IPS-18a (cell line): ENCODE results near the gene PACRG.

Experiments used
- H3K27ac ChIP-seq: one replicate; pipeline ENCODE4 v1.5.1; 2013; ENCODE audit warnings: low read length
- H3K27me3 ChIP-seq: one replicate; pipeline ENCODE4 v1.6.1; 2013; ENCODE audit warnings: mild to moderate bottlenecking, low read length; ENCODE audit not compliant: control insufficient read depth, insufficient read depth
- H3K36me3 ChIP-seq: one replicate; pipeline ENCODE4 v1.6.1; 2013; ENCODE audit warnings: low read depth, low read length; ENCODE audit not compliant: control insufficient read depth
- H3K4me1 ChIP-seq: one replicate; pipeline ENCODE4 v1.6.1; 2013; ENCODE audit warnings: low read depth, low read length; ENCODE audit not compliant: control insufficient read depth
- H3K4me3 ChIP-seq: one replicate; pipeline ENCODE4 v1.5.1; 2013; ENCODE audit warnings: low read length
- H3K9ac ChIP-seq: one replicate; pipeline ENCODE4 v1.6.1; 2013; ENCODE audit warnings: mild to moderate bottlenecking, low read length, moderate library complexity
- H3K9me3 ChIP-seq: one replicate; pipeline ENCODE4 v1.6.1; 2013; ENCODE audit warnings: low read depth, low read length; ENCODE audit not compliant: control insufficient read depth

Gene PACRG

DNA sequence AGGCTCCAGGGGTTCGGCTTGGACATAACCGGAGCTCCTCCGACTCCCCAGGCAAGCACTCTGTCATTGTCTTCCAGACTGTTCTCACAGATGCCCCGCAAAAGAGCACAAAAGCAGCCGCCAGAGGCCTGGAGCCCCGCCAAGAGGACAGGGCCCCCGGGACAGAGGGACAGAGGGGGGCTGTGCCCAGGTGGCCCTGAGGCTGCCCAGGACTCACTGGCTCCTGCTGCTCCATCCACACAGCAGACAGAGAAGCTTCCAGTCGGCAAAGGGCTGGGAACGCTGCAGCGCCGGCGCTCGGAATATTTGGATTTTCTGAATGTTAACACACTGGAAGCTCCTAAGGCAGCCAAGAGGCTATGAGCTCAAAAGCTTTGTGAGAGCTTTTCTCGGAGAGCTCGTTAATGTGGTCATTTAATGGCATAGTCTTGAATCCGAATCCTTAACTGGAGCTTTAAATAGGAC is 618.8 kb downstream of the PACRG start:
- H3K4me3 ChIP-seq: no peak overlapping the region

DNA sequence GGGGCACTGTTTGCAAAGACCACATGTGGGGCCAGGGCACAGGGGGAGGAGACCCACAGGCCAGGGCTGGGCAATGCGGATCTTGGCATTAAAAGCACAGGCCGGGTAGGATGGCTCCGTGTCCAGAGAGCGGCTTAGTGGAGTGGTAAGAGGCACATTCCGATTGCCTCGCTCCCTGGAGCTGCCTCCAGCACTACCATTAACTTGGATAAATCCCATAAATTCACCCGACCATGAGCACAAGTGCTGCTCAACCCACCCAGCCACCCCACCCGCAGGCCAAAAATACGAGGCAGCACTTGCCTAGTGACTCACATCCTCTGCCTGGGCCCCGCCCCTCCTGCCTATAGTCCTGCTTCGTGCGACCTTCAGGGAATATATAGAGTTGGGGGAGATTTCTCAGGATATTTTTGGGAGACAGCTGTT is 619.3 kb downstream of the PACRG start:
- Histone ChIP-seq H3K4me1 (no peaks in the 10 kb centered on the region), H3K27ac (no peak overlapping the region), H3K9me3 (no peaks in the 10 kb centered on the region), H3K9ac (no peak overlapping the region), H3K27me3 (no peaks in the 10 kb centered on the region), H3K36me3 (no peaks in the 10 kb centered on the region), H3K4me3 (no peak overlapping the region)

More for the DNA sequence above, 618.8 kb downstream of the PACRG start:
- H3K36me3 ChIP-seq: no peaks in the 10 kb centered on the region
- H3K9me3 ChIP-seq: no peaks in the 10 kb centered on the region
- H3K27ac ChIP-seq: no peak overlapping the region
- H3K27me3 ChIP-seq: no peaks in the 10 kb centered on the region
- no peak overlapping the region for H3K9ac ChIP-seq
- no peaks in the 10 kb centered on the region for H3K4me1 ChIP-seq

DNA sequence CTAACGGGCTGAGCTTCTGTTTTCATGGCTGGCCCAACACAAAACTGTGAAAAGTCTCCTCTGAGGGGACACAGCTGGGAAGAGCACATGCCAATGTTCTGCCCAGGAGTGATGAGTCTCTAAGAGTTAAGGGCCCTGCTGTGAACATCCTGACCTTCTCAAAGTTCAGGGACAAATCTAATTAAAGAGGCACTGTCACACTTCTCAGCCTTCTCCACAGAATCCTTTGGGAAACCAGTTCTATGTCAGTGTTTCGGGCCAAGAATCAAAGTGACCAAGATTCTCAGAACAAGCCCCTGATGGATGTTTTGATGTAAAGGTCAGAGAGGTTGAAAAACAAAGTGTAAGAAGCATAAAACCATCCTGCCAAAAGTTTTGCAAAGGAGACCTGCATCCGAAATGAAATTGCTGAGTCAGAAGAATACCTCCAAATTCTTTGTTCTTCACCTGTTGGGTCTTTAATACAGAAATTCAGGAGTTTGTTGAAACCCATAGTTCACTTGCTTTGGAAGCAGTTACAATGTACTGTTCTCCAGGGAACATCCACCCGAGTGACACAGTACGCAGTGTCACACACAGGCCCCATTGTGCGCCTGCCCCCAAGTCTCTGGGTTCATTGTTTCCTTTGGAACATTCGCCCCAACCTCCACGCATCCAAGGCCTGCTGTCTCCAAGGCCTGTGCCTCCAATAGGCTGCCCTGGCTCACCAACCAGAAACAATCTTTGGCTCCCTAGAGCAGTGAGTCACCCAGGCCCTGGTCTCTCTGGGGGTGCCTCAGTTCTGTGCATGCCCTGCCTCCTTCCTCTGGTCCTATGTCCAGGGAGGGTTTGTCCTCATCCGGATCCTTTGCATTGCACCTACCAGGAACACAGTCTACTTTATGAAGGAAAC is 621.3 kb downstream of the PACRG start:
- Histone ChIP-seq H3K4me1 (no peaks in the 10 kb centered on the region), H3K4me3 (no peak overlapping the region), H3K36me3 (no peaks in the 10 kb centered on the region), H3K27ac (no peak overlapping the region), H3K27me3 (no peaks in the 10 kb centered on the region), H3K9ac (no peak overlapping the region), H3K9me3 (no peaks in the 10 kb centered on the region)

DNA sequence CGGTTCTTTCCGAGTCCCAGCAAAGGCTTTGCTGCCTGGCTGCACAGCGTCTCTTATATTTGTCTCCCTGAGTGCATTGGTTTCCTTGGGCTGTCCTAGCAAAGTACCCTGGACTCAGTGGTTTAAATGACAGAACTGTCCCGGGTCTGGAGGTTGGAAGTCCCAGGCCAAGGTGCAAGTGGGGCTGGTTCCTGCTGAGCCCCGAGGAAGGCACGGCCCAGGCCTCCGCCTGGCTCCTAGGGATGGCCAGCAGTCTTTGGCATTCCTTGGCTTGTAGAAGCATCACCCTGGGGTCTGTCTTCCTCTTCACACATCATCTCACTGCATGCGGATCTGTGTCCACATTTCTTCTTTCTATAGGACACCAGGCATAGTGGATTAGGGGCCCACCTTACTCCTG is 621.9 kb downstream of the PACRG start:
- Histone ChIP-seq H3K27me3 (no peaks in the 10 kb centered on the region), H3K36me3 (no peaks in the 10 kb centered on the region), H3K4me3 (no peak overlapping the region), H3K27ac (no peak overlapping the region), H3K9ac (no peak overlapping the region), H3K9me3 (no peaks in the 10 kb centered on the region), H3K4me1 (no peaks in the 10 kb centered on the region)

DNA sequence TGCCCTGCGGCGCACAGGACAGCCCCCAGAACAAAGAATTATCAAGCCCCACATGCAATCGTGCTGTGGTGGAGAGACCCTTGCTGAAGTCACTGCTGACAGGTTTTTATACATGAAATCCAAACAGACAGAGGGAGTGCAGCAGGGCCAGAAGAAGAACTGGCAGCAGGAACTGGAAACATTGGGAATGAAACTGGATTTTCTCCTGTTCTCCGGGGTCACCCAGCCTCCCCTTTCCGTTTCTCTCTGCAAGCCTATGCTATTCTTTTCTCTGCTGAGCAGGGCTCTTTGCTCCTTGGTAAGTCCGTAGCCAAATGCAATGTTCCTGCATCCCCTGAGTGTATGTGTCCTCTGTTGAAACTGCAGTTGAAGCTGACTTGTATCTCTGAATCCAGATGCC is 623.2 kb downstream of the PACRG start:
- Histone ChIP-seq H3K27ac (no peak overlapping the region), H3K27me3 (no peaks in the 10 kb centered on the region), H3K4me3 (no peak overlapping the region), H3K36me3 (no peaks in the 10 kb centered on the region), H3K9me3 (no peaks in the 10 kb centered on the region), H3K9ac (no peak overlapping the region), H3K4me1 (peaks cover 6% of the 10 kb centered on the region)

DNA sequence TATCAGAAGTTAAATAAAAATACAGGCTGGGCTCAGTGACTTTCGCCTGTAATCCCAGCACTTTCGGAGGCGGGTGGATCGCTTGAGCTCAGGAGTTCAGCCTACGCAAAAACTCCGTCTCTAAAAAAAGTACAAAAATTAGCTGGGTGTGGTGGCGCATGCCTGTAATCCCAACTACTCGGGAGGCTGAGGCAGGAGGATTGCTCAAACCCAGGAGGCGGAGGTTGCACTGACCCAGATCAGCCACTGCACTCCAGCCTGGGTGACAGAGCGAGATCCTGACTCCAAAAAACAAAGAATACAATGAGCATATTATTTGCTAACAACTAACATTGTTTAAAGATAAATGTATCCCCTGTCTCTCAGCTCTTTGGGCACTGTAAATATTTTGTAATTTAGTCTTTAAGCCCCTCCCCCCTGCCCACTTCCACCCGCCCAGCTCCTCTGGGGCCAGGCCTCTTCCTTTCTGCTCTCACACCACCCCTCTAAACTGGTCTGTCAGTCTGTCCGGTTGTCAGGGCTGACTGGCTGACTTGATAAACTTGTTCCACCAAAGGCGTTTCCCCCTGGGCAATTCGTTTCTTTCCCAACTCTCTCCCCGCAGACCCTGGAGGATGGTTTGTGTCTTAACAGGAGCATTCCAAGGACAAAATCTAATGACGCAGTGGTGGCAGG is 624.4 kb downstream of the PACRG start:
- Histone ChIP-seq H3K9me3 (no peaks in the 10 kb centered on the region), H3K9ac (no peak overlapping the region), H3K27ac (no peak overlapping the region), H3K27me3 (no peaks in the 10 kb centered on the region), H3K4me3 (no peak overlapping the region), H3K36me3 (no peaks in the 10 kb centered on the region), H3K4me1 (peaks cover 9% of the 10 kb centered on the region)

DNA sequence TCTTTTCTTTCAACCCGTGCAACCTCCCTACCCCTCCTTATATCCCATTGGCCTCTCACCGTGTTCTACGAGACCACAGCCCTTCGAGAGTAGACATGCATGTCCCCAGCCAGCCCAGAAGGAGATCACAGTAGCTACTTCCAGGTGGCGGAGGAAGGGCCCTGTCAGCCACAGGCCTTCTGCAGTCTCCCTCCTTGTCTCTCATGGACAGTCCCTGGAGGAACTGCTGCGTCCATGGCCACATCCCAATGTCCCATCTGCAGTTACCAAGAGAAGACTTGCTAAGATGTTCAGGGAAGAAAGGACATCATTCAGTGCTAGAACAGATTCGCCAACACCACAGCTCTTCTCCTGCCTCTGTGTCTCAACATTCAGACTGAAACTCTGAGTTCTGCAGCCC is 625.2 kb downstream of the PACRG start:
- Histone ChIP-seq H3K27ac (no peak overlapping the region), H3K9ac (no peak overlapping the region), H3K9me3 (no peaks in the 10 kb centered on the region), H3K36me3 (no peaks in the 10 kb centered on the region), H3K4me3 (no peak overlapping the region), H3K4me1 (peaks cover 9% of the 10 kb centered on the region), H3K27me3 (no peaks in the 10 kb centered on the region)

DNA sequence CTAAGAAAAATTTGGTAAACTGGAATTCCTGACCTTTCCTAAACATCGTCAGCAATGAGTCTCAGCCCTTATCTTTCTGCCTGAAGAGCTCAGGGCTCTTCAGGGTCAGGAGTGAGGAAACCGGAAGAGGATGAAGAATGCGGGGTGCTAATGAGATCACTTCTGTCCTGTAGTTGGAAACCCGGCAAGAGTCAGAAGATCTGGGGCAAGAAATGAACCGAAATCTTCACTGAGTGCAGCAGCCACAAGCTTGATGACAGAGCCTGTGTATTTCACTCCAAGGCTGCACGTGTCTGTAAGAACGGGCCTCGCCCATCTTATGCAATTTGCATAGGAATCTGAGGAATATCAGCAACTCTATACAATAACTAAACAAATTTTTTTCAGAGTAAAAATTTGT is 626.3 kb downstream of the PACRG start:
- Histone ChIP-seq H3K27me3 (no peaks in the 10 kb centered on the region), H3K9ac (no peak overlapping the region), H3K4me3 (no peak overlapping the region), H3K9me3 (no peaks in the 10 kb centered on the region), H3K36me3 (no peaks in the 10 kb centered on the region), H3K4me1 (peaks cover 9% of the 10 kb centered on the region), H3K27ac (no peak overlapping the region)

DNA sequence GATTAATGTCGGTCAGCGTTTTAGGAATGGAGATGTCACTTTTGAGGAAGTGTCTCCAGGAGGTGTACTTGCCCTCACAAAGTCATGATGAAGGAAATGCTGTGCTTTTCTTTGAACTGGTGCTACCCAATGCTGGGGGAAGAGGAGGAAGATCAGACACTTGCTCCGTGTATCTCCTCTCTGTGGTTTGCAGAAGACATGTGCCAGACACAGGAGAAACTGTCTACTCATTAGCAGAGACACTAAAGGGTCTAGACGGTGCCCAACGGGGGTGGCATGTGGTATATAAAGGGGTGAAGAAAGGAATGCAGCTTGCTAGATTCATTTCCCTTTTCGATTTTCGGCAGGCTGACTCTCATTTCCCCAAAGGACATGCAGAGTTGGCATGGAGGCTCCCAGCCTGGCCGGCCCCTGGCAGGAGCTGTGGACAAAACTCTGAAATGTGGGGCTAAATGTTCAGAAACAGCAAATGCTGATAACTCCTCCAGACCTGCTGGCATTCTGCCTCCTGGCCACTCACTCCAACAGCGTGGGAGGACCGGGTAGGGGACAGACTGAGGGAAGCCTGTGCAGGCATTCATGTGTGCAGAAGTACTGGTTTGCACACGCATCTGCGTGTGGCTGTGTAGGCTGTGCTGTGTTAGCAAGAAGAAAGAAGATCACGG is 627.1 kb downstream of the PACRG start:
- H3K27ac ChIP-seq: no peak overlapping the region
- H3K27me3 ChIP-seq: no peaks in the 10 kb centered on the region
- no peak overlapping the region for H3K9ac ChIP-seq
- H3K4me3 ChIP-seq: no peak overlapping the region
- H3K9me3 ChIP-seq: no peaks in the 10 kb centered on the region
- no peaks in the 10 kb centered on the region for H3K36me3 ChIP-seq
- H3K4me1 ChIP-seq: peaks cover 9% of the 10 kb centered on the region

DNA sequence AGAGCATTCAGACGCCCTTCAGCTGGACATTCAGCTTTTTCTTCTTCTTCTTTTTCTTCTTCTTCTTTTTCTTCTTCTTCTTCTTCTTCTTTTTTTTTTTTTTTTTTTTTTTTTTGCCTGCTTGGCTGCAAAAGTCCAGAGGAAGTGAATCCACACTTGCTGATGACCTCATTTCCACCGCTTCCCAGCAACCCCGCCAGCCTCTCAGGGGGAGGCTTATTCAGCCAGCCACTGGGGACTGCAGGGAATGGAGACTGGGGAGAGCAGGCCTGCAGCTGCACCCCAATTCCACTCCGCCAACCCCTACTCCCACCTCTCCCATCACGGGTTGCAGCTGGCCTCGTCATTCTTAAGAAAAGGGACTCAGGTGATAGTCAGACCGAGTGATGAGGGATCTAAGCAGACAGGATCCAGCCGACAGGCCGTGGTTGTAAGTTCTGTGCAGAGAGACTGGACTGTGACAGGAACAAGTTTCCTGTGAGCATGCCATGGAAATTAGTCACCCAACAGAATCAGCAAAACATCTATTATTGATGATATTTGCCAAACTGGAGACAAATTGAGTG is 627.7 kb downstream of the PACRG start:
- Histone ChIP-seq H3K4me1 (peaks cover 9% of the 10 kb centered on the region), H3K36me3 (no peaks in the 10 kb centered on the region), H3K27ac (no peak overlapping the region), H3K9me3 (no peaks in the 10 kb centered on the region), H3K4me3 (no peak overlapping the region), H3K27me3 (no peaks in the 10 kb centered on the region), H3K9ac (no peak overlapping the region)

DNA sequence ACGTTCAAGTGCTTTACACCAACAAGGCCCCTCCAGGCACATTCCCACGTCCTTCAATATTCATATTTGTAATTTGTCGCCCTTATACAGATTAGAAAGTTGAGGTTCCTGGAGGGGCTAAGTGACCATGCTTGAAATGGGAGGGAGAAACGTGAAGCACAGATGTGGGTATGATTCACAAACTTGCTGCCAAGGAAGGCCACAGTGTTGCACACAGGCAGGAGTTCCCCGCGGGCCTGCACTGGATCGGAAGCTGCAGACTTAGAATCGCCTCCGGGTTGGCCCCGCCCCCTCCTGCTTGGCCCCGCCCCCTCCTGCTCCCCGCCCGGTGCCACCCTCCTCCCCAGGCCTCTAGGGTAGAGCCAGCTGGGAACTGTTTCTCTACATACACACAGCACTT is 628.5 kb downstream of the PACRG start:
- no peaks in the 10 kb centered on the region for H3K36me3 ChIP-seq
- no peak overlapping the region for H3K4me3 ChIP-seq
- H3K27ac ChIP-seq: no peak overlapping the region
- H3K27me3 ChIP-seq: no peaks in the 10 kb centered on the region
- H3K9me3 ChIP-seq: no peaks in the 10 kb centered on the region
- H3K9ac ChIP-seq: no peak overlapping the region
- peaks cover 9% of the 10 kb centered on the region for H3K4me1 ChIP-seq
